HG03469 (cell line): ENCODE data around the gene UPK3A.

Experiments
- ATAC-seq: cut with Tn5 transposase; IDR thresholded peaks from one replicate; pipeline ENCODE4 v1.9.1; 2021; ENCODE audit warnings: mild to moderate bottlenecking, moderate library complexity, moderate number of reproducible peaks; ENCODE audit not compliant: unreplicated experiment

Gene UPK3A

GRCh38 chr22:45308391-45308956 is 23.7 kb downstream of the UPK3A start:
- ATAC-seq, result no peak

GRCh38 chr22:45308957-45309421 is 24.2 kb downstream of the UPK3A start:
- no peak for ATAC-seq

GRCh38 chr22:45309422-45310227 is 24.9 kb downstream of the UPK3A start, which contains the start of gene FAM118A:
Gene FAM118A (plus strand): TSS chr22:45309934. CDS start chr22:45322380, 12,446 bp downstream.
- ATAC-seq, result peak; percentile 42

GRCh38 chr22:45310331-45310976 is 25.7 kb downstream of the UPK3A start:
- ATAC-seq, result no peak

GRCh38 chr22:45310977-45311531 is 26.3 kb downstream of the UPK3A start:
- no peak for ATAC-seq

GRCh38 chr22:45312415-45312814 is 27.7 kb downstream of the UPK3A start:
- ATAC-seq, result no peak

- ATAC-seq, result no peak
Measured at GRCh38 chr22:45312856-45313255, 28.1 kb downstream of the UPK3A start.

- no peak for ATAC-seq
Measured at GRCh38 chr22:45314054-45314721, 29.4 kb downstream of the UPK3A start.

GRCh38 chr22:45314786-45315185 is 30.0 kb downstream of the UPK3A start:
- ATAC-seq, result no peak

- no peak for ATAC-seq
Measured at GRCh38 chr22:45316796-45317526, 32.2 kb downstream of the UPK3A start.

- no peak for ATAC-seq
Measured at GRCh38 chr22:45317551-45318167, 32.9 kb downstream of the UPK3A start.

- ATAC-seq, result peak; percentile 47
Measured at GRCh38 chr22:45318168-45318557, 33.4 kb downstream of the UPK3A start.

- ATAC-seq, result peak; percentile 29
Measured at GRCh38 chr22:45318558-45319323, 34.0 kb downstream of the UPK3A start.

- no peak for ATAC-seq
Measured at GRCh38 chr22:45319324-45319685, 34.6 kb downstream of the UPK3A start.

- ATAC-seq, result no peak
Measured at GRCh38 chr22:45320357-45320976, 35.7 kb downstream of the UPK3A start.

- no peak for ATAC-seq
Measured at GRCh38 chr22:45321827-45322226, 37.1 kb downstream of the UPK3A start.

GRCh38 chr22:45322873-45323525 is 38.2 kb downstream of the UPK3A start:
- no peak for ATAC-seq

GRCh38 chr22:45323695-45324094 is 38.9 kb downstream of the UPK3A start:
- ATAC-seq, result no peak
